HEK293 (cell line): Measurements from ENCODE around the gene ASXL2.

ENCODE experiments used
- BCL6B ChIP-seq: fragments of 450-650 bp; formaldehyde crosslinking; IDR thresholded peaks from 2 replicates; pipeline ENCODE4 v1.5.1; 2017; ENCODE audit warnings: missing biosample characterization, missing genetic modification characterization
- CTCF ChIP-seq: fragments of 450-650 bp; formaldehyde crosslinking; IDR thresholded peaks from 2 replicates; pipeline ENCODE4 v1.5.1; 2016; ENCODE audit warnings: missing biosample characterization, missing genetic modification characterization
- IKZF3 ChIP-seq: fragments of 450-650 bp; IDR thresholded peaks from 2 replicates; pipeline ENCODE4 v1.5.0; 2018; ENCODE audit warnings: missing biosample characterization, mild to moderate bottlenecking, missing genetic modification characterization, moderate library complexity
- INSM2 ChIP-seq: fragments of 450-650 bp; formaldehyde crosslinking; IDR thresholded peaks from 2 replicates; pipeline ENCODE4 v1.5.1; 2016; ENCODE audit warnings: missing biosample characterization, missing genetic modification characterization
- KLF16 ChIP-seq: fragments of 450-650 bp; formaldehyde crosslinking; IDR thresholded peaks from 2 replicates; pipeline ENCODE4 v1.5.1; 2017; ENCODE audit warnings: missing biosample characterization, missing genetic modification characterization
- PRDM4 ChIP-seq: fragments of 450-650 bp; formaldehyde crosslinking; IDR thresholded peaks from 2 replicates; pipeline ENCODE4 v1.5.1; 2017; ENCODE audit warnings: missing biosample characterization, missing genetic modification characterization
- REPIN1 ChIP-seq: fragments of 450-650 bp; formaldehyde crosslinking; IDR thresholded peaks from 2 replicates; pipeline ENCODE4 v1.5.1; 2017; ENCODE audit warnings: missing biosample characterization, missing genetic modification characterization, low read depth
- SCRT1 ChIP-seq: fragments of 450-650 bp; formaldehyde crosslinking; IDR thresholded peaks from 2 replicates; pipeline ENCODE4 v1.5.1; 2016; ENCODE audit warnings: missing biosample characterization, missing genetic modification characterization, borderline replicate concordance
- SETDB1 ChIP-seq: IDR thresholded peaks from one replicate; pipeline ENCODE4 v1.6.1; 2017; ENCODE audit warnings: mild to moderate bottlenecking, low read length, moderate library complexity, mixed read lengths; ENCODE audit not compliant: insufficient read length
- SP7 ChIP-seq: fragments of 450-650 bp; formaldehyde crosslinking; IDR thresholded peaks from 2 replicates; pipeline ENCODE4 v1.5.1; 2016; ENCODE audit warnings: missing biosample characterization, missing genetic modification characterization
- TCF7L2 ChIP-seq: IDR thresholded peaks from 2 replicates; pipeline ENCODE4 v1.6.1; 2011; ENCODE audit warnings: low read depth, mild to moderate bottlenecking, inconsistent platforms, low read length, moderate library complexity, borderline replicate concordance
- TRIM28 ChIP-seq: IDR thresholded peaks from 2 replicates; pipeline ENCODE4 v1.6.1; 2011; ENCODE audit warnings: low read length, control low read depth, borderline replicate concordance
- YY1 ChIP-seq: fragments of 450-650 bp; formaldehyde crosslinking; IDR thresholded peaks from 2 replicates; pipeline ENCODE4 v1.5.1; 2018; ENCODE audit warnings: missing biosample characterization, missing genetic modification characterization
- YY2 ChIP-seq: fragments of 450-650 bp; formaldehyde crosslinking; IDR thresholded peaks from 2 replicates; pipeline ENCODE4 v1.5.1; 2016; ENCODE audit warnings: missing biosample characterization, missing genetic modification characterization
- ZBTB1 ChIP-seq: fragments of 450-650 bp; formaldehyde crosslinking; IDR thresholded peaks from 2 replicates; pipeline ENCODE4 v1.5.1; 2016; ENCODE audit warnings: missing biosample characterization, missing genetic modification characterization
- ZFP69B ChIP-seq: fragments of 450-650 bp; formaldehyde crosslinking; IDR thresholded peaks from 2 replicates; pipeline ENCODE4 v1.5.1; 2016; ENCODE audit warnings: missing biosample characterization, missing genetic modification characterization
- ZNF2 ChIP-seq: fragments of 450-650 bp; formaldehyde crosslinking; IDR thresholded peaks from 2 replicates; pipeline ENCODE4 v1.5.1; 2016; ENCODE audit warnings: missing biosample characterization, missing genetic modification characterization
- ZNF248 ChIP-seq: fragments of 450-650 bp; formaldehyde crosslinking; IDR thresholded peaks from 2 replicates; pipeline ENCODE4 v1.5.1; 2017; ENCODE audit warnings: missing biosample characterization, missing genetic modification characterization
- ZNF335 ChIP-seq: fragments of 450-650 bp; formaldehyde crosslinking; conservative IDR thresholded peaks from 2 replicates; pipeline ENCODE4 v1.5.1; 2016; ENCODE audit warnings: missing biosample characterization, missing genetic modification characterization
- ZNF513 ChIP-seq: fragments of 450-650 bp; IDR thresholded peaks from 2 replicates; pipeline ENCODE4 v1.5.1; 2018; ENCODE audit warnings: missing biosample characterization, missing genetic modification characterization
- ZNF530 ChIP-seq: fragments of 450-650 bp; formaldehyde crosslinking; IDR thresholded peaks from 2 replicates; pipeline ENCODE4 v1.5.1; 2016; ENCODE audit warnings: low read depth, missing biosample characterization, missing genetic modification characterization
- ZNF580 ChIP-seq: fragments of 450-650 bp; formaldehyde crosslinking; IDR thresholded peaks from 2 replicates; pipeline ENCODE4 v1.5.1; 2016; ENCODE audit warnings: missing biosample characterization, missing genetic modification characterization
- ZNF670 ChIP-seq: fragments of 450-650 bp; formaldehyde crosslinking; IDR thresholded peaks from 2 replicates; pipeline ENCODE4 v1.5.1; 2016; ENCODE audit warnings: missing biosample characterization, missing genetic modification characterization, low read depth
- ZNF707 ChIP-seq: fragments of 450-650 bp; formaldehyde crosslinking; IDR thresholded peaks from 2 replicates; pipeline ENCODE4 v1.5.1; 2016; ENCODE audit warnings: missing biosample characterization, missing genetic modification characterization
- ZNF837 ChIP-seq: fragments of 450-650 bp; formaldehyde crosslinking; IDR thresholded peaks from 2 replicates; pipeline ENCODE4 v1.5.1; 2016; ENCODE audit warnings: missing biosample characterization, missing genetic modification characterization
- ZSCAN4 ChIP-seq: fragments of 450-650 bp; formaldehyde crosslinking; IDR thresholded peaks from 2 replicates; pipeline ENCODE4 v1.5.1; 2017; ENCODE audit warnings: missing biosample characterization, missing genetic modification characterization
- ZSCAN5A ChIP-seq: fragments of 450-650 bp; formaldehyde crosslinking; IDR thresholded peaks from 2 replicates; pipeline ENCODE4 v1.5.1; 2016; ENCODE audit warnings: missing biosample characterization, missing genetic modification characterization

ASXL2 gene

GRCh38 chr2:25878361-25879132 is at the start of gene ASXL2 (continued):
- TF ChIP-seq ZSCAN5A (tag by site-specific recombination): no peak
- no peak for TF ChIP-seq YY1 (tag by site-specific recombination)
- no peak for TF ChIP-seq ZNF707 (tag by site-specific recombination)
- no peak for TF ChIP-seq SCRT1 (tag by site-specific recombination)
- no peak for TF ChIP-seq ZNF530 (tag by site-specific recombination)
- no peak for TF ChIP-seq ZNF248 (tag by site-specific recombination)
- no peak for TF ChIP-seq BCL6B
- no peak for TF ChIP-seq ZSCAN4 (tag by site-specific recombination)
- TF ChIP-seq CTCF: no peak; the same call in 1 of the 2 replicates
- no peak for TF ChIP-seq IKZF3
- TF ChIP-seq ZNF513: no peak
- no peak for TF ChIP-seq ZNF837 (tag by site-specific recombination)
- no peak for TF ChIP-seq PRDM4 (tag by site-specific recombination)
- TF ChIP-seq TCF7L2: no peak
- no peak for TF ChIP-seq SETDB1
- no peak for TF ChIP-seq KLF16 (tag by site-specific recombination)
- TF ChIP-seq INSM2 (tag by site-specific recombination): no peak
- TF ChIP-seq REPIN1 (tag by site-specific recombination): no peak
- no peak for TF ChIP-seq ZNF580 (tag by site-specific recombination)
- no peak for TF ChIP-seq YY2
- no peak for TF ChIP-seq ZBTB1 (tag by site-specific recombination)
- TF ChIP-seq ZNF670 (tag by site-specific recombination): no peak
- TF ChIP-seq TRIM28: 0 out of 2 replicates have a peak, but pooled peaks have one; percentile 39
- TF ChIP-seq ZNF2 (tag by site-specific recombination): no peak
- TF ChIP-seq ZNF335 (tag by site-specific recombination): no peak
- TF ChIP-seq ZFP69B (tag by site-specific recombination): no peak
- no peak for TF ChIP-seq SP7 (tag by site-specific recombination)
